GM19467 (cell line): ENCODE measurements around the gene KLHL6.

Experiments
- ATAC-seq: cut with Tn5 transposase; IDR thresholded peaks from one replicate; pipeline ENCODE4 v1.9.1; 2021; ENCODE audit warnings: mild to moderate bottlenecking, moderate library complexity; ENCODE audit not compliant: unreplicated experiment

Gene KLHL6

GRCh38 chr3:183508821-183509220 lies 46.7 kb downstream of the KLHL6 start:
- no peak for ATAC-seq

- no peak for ATAC-seq
These were observed 48.0 kb downstream of the KLHL6 start for GRCh38 chr3:183507551-183507950.

GRCh38 chr3:183506674-183507320 lies 48.7 kb downstream of the KLHL6 start:
- ATAC-seq, result no peak

DNA sequence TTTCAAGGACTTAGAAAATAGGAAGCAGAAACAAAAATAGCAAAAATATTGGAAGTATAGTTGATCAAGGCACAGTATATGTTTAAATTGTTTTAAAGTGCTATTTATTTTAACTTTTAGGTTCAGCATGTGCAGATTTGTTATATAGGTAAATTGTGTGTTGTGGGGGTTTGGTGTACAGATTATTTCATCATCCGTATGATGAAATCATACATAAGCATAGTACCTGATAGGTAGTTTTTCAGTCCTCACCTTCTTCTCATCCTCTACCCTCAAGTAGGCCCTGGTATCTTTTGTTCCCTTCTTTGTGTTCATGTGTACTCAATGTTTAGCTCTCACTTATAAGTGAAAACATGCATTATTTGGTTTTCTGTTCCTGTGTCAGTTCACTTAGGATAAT lies 50.9 kb downstream of the KLHL6 start:
- ATAC-seq, result no peak

- no peak for ATAC-seq
These were observed 51.8 kb downstream of the KLHL6 start for GRCh38 chr3:183503746-183504145.

- no peak for ATAC-seq
These were observed 53.0 kb downstream of the KLHL6 start for GRCh38 chr3:183502237-183503181.

DNA sequence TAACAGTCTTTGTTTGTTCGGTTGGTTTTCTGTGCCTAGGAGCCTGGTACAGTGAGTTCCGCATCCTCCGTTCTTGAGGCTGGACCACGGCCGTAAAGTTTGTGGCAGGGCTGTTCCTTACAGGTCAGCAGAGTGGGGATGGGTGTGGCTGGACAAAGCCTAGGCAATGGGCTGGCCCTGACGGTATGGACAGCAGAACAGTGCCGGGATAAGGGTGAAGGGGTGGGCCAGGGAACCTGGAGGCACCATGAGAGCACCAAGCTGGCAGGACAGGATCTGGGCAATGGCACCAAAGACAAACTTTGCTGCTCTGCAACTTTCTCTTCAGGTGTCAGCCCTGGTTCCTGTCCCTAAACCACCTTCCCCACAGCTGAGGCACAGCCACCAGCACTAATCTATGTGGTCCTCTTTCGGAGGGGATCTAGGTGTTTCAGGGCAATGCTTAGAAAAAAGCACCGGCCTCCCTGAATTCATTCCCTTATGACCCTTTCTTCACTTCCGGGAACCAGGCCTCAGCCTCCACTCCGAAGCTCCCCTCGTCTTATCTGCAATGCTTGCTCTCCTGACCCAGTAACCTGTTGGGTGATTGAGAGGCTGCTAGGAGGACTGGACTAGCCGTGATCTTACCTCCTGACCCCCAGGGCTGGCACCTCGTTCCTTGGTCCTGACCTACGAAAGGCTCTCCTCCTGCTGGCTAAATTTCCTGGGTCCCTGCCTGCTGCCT lies 54.4 kb downstream of the KLHL6 start:
- ATAC-seq, result no peak

DNA sequence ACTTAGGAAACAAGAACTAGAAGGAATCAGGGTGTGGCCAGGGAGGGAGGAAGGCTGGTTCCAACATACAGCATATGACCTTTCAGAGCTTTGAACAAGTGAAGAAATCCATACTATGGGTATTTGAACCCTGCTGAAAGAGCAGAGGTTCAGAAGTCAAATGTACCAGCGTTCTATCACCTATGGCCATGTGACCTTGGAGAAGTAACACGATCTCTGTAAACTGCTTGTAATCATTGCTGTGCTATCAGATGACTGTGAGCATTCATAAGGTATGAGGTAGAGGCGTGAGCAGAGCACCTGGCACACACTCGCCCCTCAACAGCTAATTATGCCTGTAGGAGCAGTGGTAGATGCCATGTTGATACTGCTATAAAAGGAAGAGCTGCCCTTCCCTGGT lies 55.2 kb downstream of the KLHL6 start:
- ATAC-seq, result no peak

DNA sequence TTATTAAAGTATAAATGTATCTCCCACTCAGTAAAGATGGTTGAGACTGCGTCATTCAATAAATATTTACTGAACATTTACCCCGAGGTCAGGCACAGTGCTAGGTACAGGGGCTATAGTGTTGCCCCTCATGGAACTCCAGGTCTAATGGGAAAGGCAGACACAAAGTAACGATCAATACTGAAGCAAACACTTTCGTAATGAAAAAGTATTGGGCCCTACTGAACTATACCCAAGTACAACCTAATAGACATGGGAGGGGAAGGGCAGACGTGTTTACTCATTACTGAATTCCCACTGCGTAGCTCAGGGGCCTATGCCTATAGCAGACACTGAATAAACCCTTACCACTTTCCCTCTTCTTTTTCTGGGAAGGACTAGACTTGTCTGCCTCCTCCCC lies 56.9 kb downstream of the KLHL6 start:
- no peak for ATAC-seq

GRCh38 chr3:183497313-183497712 lies 58.2 kb downstream of the KLHL6 start:
- no peak for ATAC-seq

DNA sequence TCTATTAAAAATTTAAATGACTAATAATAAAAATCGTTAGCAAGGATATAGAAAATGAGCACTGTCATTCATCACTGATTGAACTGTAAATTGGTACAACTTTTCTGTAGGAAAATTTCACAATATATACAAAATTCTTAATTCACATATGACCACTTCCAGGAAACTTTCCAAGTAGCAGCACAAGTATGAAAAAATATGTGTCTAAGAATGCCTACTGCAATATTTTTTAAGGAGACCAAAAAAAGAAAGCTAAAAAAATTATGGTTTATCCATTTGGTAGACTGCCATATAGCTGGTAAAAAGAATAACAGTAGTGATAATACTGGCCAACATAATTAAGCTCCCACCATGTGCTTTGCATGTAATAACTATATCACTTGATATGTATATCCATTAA lies 59.2 kb downstream of the KLHL6 start:
- no peak for ATAC-seq

DNA sequence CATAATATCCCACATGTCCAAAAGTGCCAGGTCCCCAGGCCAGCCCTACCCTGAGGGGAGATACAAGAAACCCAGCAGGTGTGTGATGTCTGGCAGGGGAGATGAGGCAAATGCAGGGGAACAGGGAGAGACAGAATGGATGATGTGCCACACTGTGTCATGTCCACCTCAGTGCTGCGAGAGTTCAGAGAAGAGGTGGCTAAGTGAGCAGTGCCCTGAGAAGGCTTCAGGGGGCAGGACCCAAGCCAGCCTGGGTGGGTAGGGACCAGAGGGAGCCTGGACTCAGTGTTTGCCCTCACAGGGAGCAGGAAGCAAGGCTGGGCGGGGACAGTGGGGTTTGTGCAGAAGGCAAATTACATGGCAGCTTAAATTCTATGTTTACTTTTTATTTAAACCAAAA lies 61.2 kb downstream of the KLHL6 start:
- no peak for ATAC-seq

DNA sequence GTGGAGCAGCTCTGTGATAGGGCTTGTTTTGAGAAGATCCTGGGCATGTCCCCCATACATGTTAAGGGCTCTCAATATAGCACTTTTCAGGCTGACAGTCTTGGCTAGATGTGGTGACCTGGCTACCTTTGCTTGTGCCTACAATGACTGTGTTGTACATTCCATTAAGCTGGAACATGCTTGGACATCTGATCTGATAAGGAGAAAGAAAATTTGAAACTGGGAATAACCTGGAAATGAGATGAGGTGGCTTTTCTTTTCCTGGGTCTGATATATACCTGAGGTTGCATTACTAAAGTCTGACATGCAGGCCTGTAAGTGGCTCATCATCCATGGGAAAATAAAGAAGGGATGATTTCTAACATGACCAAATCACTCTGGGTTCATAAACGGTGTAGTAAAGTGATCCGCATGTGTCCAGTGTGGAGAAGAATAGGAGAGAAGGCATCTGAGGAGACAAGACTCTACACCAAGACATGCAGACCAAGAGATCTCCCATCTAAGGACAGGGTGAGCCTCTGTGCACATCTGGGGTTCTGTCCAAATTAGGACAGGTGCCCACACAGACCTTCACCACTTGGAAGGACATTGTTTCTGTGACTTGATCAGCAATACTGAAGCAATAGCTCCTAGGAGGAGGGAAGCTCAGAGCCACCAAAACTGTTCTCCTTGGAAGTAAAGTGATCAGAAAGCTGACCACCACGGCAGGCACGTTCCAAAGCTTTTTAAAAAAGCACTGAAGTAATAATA lies 62.0 kb downstream of the KLHL6 start:
- no peak for ATAC-seq

GRCh38 chr3:183492849-183493179 lies 62.7 kb downstream of the KLHL6 start:
- no peak for ATAC-seq

- ATAC-seq, result no peak
These were observed 63.3 kb downstream of the KLHL6 start for GRCh38 chr3:183491923-183492848.

GRCh38 chr3:183491109-183491922 lies 64.2 kb downstream of the KLHL6 start:
- no peak for ATAC-seq

- no peak for ATAC-seq
These were observed 64.9 kb downstream of the KLHL6 start for GRCh38 chr3:183490653-183491052.

DNA sequence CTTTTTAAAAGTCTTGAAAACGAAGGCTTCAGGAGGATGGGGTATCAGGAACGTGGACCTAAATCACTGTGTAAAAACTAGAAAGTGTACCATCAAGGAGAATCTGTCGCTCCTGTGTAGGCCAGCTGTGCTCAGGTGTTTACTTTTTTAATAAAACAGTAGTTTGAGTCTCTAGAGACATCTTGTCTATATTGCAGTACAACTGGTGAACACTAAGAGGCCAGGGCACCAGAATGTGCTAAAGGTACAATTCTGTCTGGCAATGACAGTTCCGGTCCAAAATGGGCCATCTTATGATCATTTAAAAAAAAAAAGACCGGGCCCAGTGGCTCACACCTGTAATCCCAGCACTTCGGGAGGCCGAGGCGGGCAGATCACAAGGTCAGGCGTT lies 65.3 kb downstream of the KLHL6 start:
- no peak for ATAC-seq
